ENCODE measurements around the gene APOA4.
"Not testable (repeated sequence)": the region's sequence is repeated elsewhere in the genome, so short reads cannot be mapped to it uniquely, and the experiment has no call there.

APOA4 gene

DNA sequence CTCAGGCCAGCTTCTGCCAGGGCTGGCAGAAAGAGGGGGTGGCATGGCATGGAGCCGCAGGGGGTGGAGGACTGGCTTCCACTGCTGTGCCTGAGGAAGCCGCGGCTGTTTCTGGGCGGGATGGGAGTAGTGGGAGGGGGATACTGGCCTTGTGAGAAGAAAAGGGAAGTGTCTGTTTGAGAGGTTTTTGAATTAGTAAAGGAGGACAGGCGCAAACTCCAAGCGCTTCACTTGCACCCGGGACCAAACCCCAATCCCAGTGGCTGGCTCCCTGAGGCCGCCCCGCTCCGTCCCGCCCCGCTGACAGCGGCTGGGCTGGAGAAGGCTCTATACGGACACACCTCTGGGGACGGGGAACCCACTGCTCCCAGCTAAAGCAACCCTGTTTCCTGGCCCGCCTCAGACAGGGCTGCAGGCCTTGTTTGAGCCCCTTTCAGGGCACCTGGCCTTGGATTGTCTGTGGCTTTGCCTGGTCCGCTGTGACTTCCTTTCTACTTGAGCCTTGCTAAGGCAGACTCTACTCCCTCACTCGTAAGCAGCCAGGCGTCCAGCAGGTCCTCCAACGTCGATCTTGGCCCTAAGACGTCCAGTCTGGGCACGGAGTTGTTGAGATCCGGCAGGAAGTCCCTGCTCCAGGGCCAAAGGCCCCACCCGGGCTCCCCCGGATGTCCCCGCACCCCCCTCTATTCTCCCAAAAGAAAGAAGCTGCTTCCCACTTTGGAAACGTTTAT is 12.1 kb upstream of the APOA4 start:
- TF ChIP-seq, protein P1, sequence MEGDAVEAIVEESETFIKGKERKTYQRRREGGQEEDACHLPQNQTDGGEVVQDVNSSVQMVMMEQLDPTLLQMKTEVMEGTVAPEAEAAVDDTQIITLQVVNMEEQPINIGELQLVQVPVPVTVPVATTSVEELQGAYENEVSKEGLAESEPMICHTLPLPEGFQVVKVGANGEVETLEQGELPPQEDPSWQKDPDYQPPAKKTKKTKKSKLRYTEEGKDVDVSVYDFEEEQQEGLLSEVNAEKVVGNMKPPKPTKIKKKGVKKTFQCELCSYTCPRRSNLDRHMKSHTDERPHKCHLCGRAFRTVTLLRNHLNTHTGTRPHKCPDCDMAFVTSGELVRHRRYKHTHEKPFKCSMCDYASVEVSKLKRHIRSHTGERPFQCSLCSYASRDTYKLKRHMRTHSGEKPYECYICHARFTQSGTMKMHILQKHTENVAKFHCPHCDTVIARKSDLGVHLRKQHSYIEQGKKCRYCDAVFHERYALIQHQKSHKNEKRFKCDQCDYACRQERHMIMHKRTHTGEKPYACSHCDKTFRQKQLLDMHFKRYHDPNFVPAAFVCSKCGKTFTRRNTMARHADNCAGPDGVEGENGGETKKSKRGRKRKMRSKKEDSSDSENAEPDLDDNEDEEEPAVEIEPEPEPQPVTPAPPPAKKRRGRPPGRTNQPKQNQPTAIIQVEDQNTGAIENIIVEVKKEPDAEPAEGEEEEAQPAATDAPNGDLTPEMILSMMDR (IDR thresholded peaks at IDR 0.05; ENCODE audit: low read depth, low read length): no peak
- DNase-seq (ENCODE audit: extremely low read depth, low read depth): no peak

DNA sequence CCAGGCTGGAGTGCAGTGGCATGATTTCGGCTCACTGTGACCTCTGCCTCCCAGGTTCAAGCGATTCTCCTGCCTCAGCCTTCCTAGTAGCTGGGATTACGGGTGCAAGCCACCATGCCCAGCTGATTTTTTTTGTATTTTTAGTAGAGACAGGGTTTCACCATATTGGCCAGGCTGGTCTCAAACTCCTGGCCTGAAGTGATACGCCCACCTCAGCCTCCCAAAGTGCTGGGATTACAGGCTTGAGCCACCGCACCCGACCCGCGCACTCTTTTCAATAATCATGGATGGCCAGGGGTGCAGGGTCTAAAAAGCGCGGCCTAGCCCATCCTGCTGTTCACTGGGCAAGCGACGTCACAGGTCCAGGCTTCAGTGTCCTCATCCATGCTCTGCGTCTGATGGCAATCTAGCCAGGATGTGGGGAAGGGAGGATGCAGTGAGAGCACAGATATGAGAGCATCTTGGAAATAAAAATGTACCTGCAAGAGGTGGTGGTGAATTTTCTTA is 11.5 kb upstream of the APOA4 start:
- not testable (repeated sequence) for DNase-seq (ENCODE audit: extremely low read depth, low read depth)

DNA sequence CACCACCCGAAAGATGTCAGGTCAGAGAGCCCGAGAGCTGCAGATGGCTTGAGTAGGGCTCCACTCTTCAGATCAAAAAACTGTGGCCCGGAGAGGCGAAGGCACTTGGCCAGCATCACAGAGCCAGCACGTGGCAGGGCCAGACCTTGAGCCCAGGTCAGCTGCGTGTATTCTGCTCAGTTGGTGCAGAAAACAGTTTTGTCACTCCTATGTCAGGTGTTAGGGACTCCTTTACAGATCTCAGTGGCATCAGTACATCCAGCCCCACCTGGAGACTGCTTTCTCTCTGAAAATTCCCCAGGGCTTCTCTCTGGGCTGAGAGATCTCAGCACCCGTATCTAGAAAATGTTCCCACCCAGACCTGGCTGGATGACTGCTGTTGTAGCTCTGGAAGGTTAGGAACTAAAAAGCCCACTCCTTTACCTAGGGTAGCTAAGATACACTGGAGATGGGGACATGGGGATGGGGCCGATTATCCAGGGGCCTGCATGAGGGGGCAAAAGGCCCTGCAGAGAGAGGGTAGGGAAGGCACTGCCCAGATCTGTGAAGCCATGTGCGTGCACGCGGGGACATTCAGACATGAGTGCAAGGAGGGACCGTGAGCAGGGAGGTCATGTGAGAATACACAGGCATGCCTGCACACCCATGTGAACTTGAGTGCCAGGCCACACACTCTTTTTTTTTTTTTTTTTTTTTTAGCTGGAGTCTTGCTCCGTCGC is 10.9 kb upstream of the APOA4 start:
- TF ChIP-seq, protein P1 (IDR thresholded peaks at IDR 0.05; ENCODE audit: low read depth, low read length): no peak
- DNase-seq (ENCODE audit: extremely low read depth, low read depth): no peak

DNA sequence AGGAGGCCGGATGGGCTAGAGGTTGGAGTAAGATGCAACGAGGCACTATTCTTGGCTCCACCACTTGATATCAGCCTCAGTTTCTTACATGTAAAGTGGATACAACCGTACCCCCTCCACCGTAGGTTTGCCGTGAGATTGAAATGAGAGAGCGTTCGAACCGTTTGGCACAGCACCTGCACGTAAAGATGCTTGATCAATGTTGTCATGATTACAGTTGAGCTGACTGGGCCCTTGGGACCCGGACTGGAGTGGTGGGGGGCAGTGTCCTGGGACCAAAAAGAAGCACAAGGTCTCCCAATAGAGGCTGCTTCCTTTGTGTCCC is 10.3 kb upstream of the APOA4 start:
- no peak for DNase-seq (ENCODE audit: extremely low read depth, low read depth)
- TF ChIP-seq, protein P1 (IDR thresholded peaks at IDR 0.05; ENCODE audit: low read depth, low read length): no peak

DNA sequence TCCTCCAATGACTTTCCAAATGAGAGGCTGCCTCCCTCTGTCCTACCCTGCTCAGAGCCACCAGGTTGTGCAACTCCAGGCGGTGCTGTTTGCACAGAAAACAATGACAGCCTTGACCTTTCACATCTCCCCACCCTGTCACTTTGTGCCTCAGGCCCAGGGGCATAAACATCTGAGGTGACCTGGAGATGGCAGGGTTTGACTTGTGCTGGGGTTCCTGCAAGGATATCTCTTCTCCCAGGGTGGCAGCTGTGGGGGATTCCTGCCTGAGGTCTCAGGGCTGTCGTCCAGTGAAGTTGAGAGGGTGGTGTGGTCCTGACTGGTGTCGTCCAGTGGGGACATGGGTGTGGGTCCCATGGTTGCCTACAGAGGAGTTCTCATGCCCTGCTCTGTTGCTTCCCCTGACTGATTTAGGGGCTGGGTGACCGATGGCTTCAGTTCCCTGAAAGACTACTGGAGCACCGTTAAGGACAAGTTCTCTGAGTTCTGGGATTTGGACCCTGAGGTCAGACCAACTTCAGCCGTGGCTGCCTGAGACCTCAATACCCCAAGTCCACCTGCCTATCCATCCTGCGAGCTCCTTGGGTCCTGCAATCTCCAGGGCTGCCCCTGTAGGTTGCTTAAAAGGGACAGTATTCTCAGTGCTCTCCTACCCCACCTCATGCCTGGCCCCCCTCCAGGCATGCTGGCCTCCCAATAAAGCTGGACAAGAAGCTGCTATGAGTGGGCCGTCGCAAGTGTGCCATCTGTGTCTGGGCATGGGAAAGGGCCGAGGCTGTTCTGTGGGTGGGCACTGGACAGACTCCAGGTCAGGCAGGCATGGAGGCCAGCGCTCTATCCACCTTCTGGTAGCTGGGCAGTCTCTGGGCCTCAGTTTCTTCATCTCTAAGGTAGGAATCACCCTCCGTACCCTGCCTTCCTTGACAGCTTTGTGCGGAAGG is 9.5 kb upstream of the APOA4 start:
- DNase-seq (ENCODE audit: extremely low read depth, low read depth): no peak

DNA sequence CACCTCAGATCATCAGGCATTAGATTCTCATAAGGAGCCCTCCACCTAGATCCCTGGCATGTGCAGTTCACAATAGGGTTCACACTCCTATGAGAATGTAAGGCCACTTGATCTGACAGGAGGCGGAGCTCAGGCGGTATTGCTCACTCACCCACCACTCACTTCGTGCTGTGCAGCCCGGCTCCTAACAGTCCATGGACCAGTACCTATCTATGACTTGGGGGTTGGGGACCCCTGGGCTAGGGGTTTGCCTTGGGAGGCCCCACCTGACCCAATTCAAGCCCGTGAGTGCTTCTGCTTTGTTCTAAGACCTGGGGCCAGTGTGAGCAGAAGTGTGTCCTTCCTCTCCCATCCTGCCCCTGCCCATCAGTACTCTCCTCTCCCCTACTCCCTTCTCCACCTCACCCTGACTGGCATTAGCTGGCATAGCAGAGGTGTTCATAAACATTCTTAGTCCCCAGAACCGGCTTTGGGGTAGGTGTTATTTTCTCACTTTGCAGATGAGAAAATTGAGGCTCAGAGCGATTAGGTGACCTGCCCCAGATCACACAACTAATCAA is 8.8 kb upstream of the APOA4 start:
- no peak for DNase-seq (ENCODE audit: extremely low read depth, low read depth)

More for the DNA sequence above, 9.5 kb upstream of the APOA4 start:
- TF ChIP-seq, protein P1 (IDR thresholded peaks at IDR 0.05; ENCODE audit: low read depth, low read length): no peak

More for the DNA sequence above, 8.8 kb upstream of the APOA4 start:
- TF ChIP-seq, protein P1 (IDR thresholded peaks at IDR 0.05; ENCODE audit: low read depth, low read length): no peak
